NCI-H2029 (cell line): ENCODE measurements around the gene SNX4.

Source experiments
- DNase-seq: peaks from one replicate; lab custom pipeline; 2025; lab: John Stamatoyannopoulos, UW

Gene SNX4

DNA sequence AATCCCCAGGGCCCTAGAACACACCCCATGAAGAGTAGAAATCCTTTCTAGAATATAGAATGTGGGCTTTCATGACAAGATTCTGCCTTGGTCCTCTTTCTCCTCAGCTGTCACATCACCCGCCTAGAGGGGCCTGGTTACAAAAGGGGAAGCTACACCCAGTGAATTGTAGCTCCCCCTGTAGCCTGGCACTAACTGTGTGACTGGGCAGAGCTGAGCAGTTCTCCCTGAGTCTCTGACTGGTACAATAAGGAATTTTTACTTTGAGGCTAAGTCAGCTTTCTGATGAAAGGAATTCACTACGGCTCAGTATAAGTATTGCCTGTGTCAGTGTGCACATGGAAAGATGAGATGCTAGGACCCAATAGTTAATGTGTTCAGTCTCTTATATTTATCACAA, 116.2 kb downstream of the SNX4 start:
- DNase-seq, result no peak

DNA sequence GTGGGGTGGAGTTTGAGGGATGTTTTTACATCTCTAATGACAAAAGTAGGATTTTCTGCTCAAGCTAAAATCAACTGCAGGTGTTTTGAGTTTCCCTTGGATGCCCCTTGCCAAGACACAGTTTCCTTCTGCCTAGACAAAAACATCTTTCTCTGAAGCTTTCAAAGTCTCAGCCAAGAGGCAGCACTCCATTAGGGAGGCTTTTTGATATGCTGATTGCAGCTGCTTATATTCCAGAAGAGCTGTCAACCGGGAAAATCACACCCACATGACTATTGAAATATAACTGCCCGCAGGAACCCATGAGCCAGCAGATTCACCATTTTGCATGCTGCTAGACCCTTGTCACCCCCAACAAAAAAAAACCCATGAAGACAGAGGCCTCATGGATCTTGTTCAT, 117.4 kb downstream of the SNX4 start:
- DNase-seq, result no peak

DNA sequence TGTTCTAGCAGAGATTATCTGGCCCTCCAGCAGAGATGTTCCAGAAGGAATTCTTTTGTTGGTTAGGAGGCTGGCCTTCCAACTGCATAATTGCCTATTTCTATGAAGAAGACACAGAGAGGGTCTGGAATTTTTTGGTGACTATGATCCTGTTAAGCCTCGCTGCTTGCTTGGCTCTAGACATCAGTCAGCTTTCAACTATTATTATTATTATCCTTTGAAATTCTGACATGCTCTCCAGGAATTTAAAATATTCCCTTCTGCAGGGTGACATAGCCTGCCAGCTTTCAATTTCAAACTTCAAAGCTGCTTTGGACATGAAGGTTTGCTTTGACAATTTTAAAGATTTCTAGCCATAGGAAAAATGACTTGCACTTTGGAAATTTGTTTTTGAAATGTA, 118.6 kb downstream of the SNX4 start:
- no peak for DNase-seq

DNA sequence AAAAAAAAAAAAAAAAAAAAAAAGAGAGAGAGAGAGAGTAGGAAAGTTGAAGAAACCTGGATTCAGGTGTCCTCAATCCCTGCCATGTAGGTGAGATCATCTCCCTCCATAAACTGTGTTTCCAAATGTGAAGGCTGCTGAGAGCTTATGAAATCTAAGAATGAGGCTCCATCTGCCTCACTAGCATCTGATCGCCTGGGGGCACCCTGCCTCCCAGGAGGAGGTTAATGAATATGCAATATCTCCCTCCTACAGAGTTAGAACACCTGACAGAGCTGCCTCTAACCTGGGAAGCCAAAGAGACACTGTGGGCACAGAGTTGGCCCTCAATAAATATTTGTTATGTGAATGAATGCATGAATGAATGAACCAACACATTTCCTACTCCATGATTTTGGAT, 121.0 kb downstream of the SNX4 start:
- DNase-seq, result no peak
